HEK293 (cell line): ENCODE measurements around the gene SH3PXD2B.
A peak's percentile ranks its signal among the peaks of the same experiment; 100 is the strongest.

Experiments used
- CTCF ChIA-PET: fragments of 350-600 bp; formaldehyde crosslinking; extraction: SDS; loops from one replicate; lab custom pipeline; 2021; ENCODE audit warnings: antibody characterized with exemption; lab: Yijun Ruan, JAX
- POLR2A ChIA-PET: fragments of 300-600 bp; formaldehyde crosslinking; extraction: SDS; loops from one replicate; lab custom pipeline; 2020; ENCODE audit warnings: antibody characterized with exemption, inconsistent platforms; lab: Yijun Ruan, JAX
- H3K27ac ChIP-seq: fragments of 200-500 bp; sonication (Bioruptor generic); 2 replicates; pipeline ENCODE4 v1.5.1; 2014; ENCODE audit warnings: low read depth, low read length, control low read depth, inconsistent platforms; ENCODE audit errors: extremely low read depth
- H3K36me3 ChIP-seq, 2 experiments: fragments of 200-500 bp in 1 of 2; sonication (Bioruptor generic) in 1 of 2; 1 replicate in 1 of 2; 2 replicates in 1 of 2; pipeline ENCODE4 v1.5.1; 2014 to 2017; ENCODE audit warnings: inconsistent platforms in 2 of 2, low read length in 2 of 2; ENCODE audit not compliant: control insufficient read depth in 2 of 2, insufficient read depth in 1 of 2
- H3K4me1 ChIP-seq: fragments of 200-500 bp; sonication (Bioruptor generic); 2 replicates; pipeline ENCODE4 v1.5.1; 2014; ENCODE audit warnings: mild to moderate bottlenecking, low read length, inconsistent platforms; ENCODE audit not compliant: control insufficient read depth, insufficient read depth
- H3K4me3 ChIP-seq: 2 replicates; pipeline ENCODE4 v1.5.1; 2011; ENCODE audit warnings: low read depth, mild to moderate bottlenecking, control low read depth, low read length, moderate library complexity
- H3K9me3 ChIP-seq: fragments of 200-500 bp; sonication (Bioruptor generic); 2 replicates; pipeline ENCODE4 v1.5.1; 2014; ENCODE audit warnings: low read depth, low read length, inconsistent platforms; ENCODE audit not compliant: control insufficient read depth, insufficient read depth
- EGR2 ChIP-seq: fragments of 450-650 bp; formaldehyde crosslinking; IDR thresholded peaks from 2 replicates; pipeline ENCODE4 v1.5.1; 2016; ENCODE audit warnings: low read depth, missing biosample characterization, missing genetic modification characterization
- KLF16 ChIP-seq: fragments of 450-650 bp; formaldehyde crosslinking; IDR thresholded peaks from 2 replicates; pipeline ENCODE4 v1.5.1; 2017; ENCODE audit warnings: missing biosample characterization, missing genetic modification characterization
- RBAK ChIP-seq: fragments of 450-650 bp; formaldehyde crosslinking; IDR thresholded peaks from 2 replicates; pipeline ENCODE4 v1.5.1; 2016; ENCODE audit warnings: missing biosample characterization, missing genetic modification characterization
- SP3 ChIP-seq: fragments of 450-650 bp; formaldehyde crosslinking; IDR thresholded peaks from 2 replicates; pipeline ENCODE4 v1.5.1; 2016; ENCODE audit warnings: missing biosample characterization, missing genetic modification characterization
- ZBTB1 ChIP-seq: fragments of 450-650 bp; formaldehyde crosslinking; IDR thresholded peaks from 2 replicates; pipeline ENCODE4 v1.5.1; 2016; ENCODE audit warnings: missing biosample characterization, missing genetic modification characterization
- ZBTB20 ChIP-seq: fragments of 450-650 bp; formaldehyde crosslinking; IDR thresholded peaks from 2 replicates; pipeline ENCODE4 v1.5.1; 2016; ENCODE audit warnings: missing biosample characterization, missing genetic modification characterization
- ZNF114 ChIP-seq: fragments of 450-650 bp; formaldehyde crosslinking; IDR thresholded peaks from 2 replicates; pipeline ENCODE4 v1.5.0; 2017; ENCODE audit warnings: missing biosample characterization, missing genetic modification characterization
- ZNF24 ChIP-seq: fragments of 450-650 bp; formaldehyde crosslinking; IDR thresholded peaks from 2 replicates; pipeline ENCODE4 v1.5.1; 2016; ENCODE audit warnings: missing biosample characterization, missing genetic modification characterization
- ZNF350 ChIP-seq: fragments of 450-650 bp; formaldehyde crosslinking; IDR thresholded peaks from 2 replicates; pipeline ENCODE4 v1.5.0; 2017; ENCODE audit warnings: missing biosample characterization, mild to moderate bottlenecking, missing genetic modification characterization
- ZNF664 ChIP-seq: fragments of 450-650 bp; formaldehyde crosslinking; IDR thresholded peaks from 2 replicates; pipeline ENCODE4 v1.5.1; 2016; ENCODE audit warnings: missing biosample characterization, missing genetic modification characterization
- ZNF768 ChIP-seq: fragments of 450-650 bp; formaldehyde crosslinking; IDR thresholded peaks from 2 replicates; pipeline ENCODE4 v1.5.1; 2018; ENCODE audit warnings: missing biosample characterization, mild to moderate bottlenecking, missing genetic modification characterization
- ZNF843 ChIP-seq: fragments of 450-650 bp; formaldehyde crosslinking; IDR thresholded peaks from 2 replicates; pipeline ENCODE4 v1.5.1; 2016; ENCODE audit warnings: missing biosample characterization, missing genetic modification characterization
- TF ChIP-seq, protein P1 (sequence below): fragments of 450-650 bp; formaldehyde crosslinking; IDR thresholded peaks from 2 replicates; pipeline ENCODE4 v1.5.1; 2016; ENCODE audit warnings: missing biosample characterization, missing genetic modification characterization, low read depth
- TF ChIP-seq, protein P2 (sequence below): fragments of 450-650 bp; formaldehyde crosslinking; IDR thresholded peaks from 2 replicates; pipeline ENCODE4 v1.5.1; 2016; ENCODE audit warnings: missing biosample characterization, missing genetic modification characterization
- TF ChIP-seq, protein P3 (sequence below): fragments of 450-650 bp; formaldehyde crosslinking; IDR thresholded peaks from 2 replicates; pipeline ENCODE4 v1.5.1; 2016; ENCODE audit warnings: missing biosample characterization, missing genetic modification characterization
- TF ChIP-seq, protein P4 (sequence below): IDR thresholded peaks from 2 replicates; pipeline ENCODE4 v1.6.1; 2011; ENCODE audit warnings: mild to moderate bottlenecking, low read depth, low read length, borderline replicate concordance

SH3PXD2B gene

DNA sequence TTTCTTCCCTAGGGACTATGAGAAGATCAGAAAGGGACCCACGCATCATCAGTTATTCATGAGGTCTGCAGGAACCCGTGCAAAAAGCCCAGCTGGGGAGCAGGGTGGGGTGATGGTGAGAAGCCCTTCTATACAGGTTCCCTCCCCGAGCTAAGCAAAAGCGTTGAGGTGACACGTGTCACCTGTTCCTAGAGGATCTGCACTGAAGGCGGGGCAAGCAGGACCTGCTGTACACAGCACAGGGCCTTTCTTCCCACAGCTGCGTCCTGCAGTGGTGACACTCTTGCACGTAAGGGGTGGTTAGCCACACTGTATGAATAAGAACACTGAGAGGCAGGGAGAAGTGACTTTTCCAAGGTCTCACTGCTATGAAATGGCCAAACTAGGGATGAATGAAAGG, 37.2 kb upstream of the SH3PXD2B start:
- POLR2A ChIA-PET = no interaction called here

GRCh38 chr5:172490514-172491461, 36.5 kb upstream of the SH3PXD2B start:
- POLR2A ChIA-PET = interaction anchor here (0.5 kb wide), 1 partner anchor 11 kb away, joined by 4 read pairs; no protein-coding TSS in a partner anchor
- Histone ChIP-seq H3K27ac (no peak overlapping the region), H3K36me3 (no peaks in the 10 kb centered on the region), H3K9me3 (no peaks in the 10 kb centered on the region), H3K4me1 (no peaks in the 10 kb centered on the region)
- CTCF ChIA-PET = interaction anchor here (0.5 to 1.5 kb wide), 3 partner anchors 79 to 206 kb away, joined by 5 to 7 read pairs (median 5); no protein-coding TSS in a partner anchor
- TF ChIP-seq, protein P1, sequence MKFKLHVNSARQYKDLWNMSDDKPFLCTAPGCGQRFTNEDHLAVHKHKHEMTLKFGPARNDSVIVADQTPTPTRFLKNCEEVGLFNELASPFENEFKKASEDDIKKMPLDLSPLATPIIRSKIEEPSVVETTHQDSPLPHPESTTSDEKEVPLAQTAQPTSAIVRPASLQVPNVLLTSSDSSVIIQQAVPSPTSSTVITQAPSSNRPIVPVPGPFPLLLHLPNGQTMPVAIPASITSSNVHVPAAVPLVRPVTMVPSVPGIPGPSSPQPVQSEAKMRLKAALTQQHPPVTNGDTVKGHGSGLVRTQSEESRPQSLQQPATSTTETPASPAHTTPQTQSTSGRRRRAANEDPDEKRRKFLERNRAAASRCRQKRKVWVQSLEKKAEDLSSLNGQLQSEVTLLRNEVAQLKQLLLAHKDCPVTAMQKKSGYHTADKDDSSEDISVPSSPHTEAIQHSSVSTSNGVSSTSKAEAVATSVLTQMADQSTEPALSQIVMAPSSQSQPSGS = no peak
- TF ChIP-seq ZNF768 (tag by site-specific recombination) = 0 out of 2 replicates have a peak, but pooled peaks have one; percentile 60
- TF ChIP-seq, all 188 proteins: peak for 1
- no peak overlapping the region for H3K4me3 ChIP-seq

More for the DNA sequence above, 37.2 kb upstream of the SH3PXD2B start:
- H3K9me3 ChIP-seq = no peaks in the 10 kb centered on the region
- H3K36me3 ChIP-seq = no peaks in the 10 kb centered on the region
- peak; percentile 25; the same call in 1 of the 2 replicates for TF ChIP-seq ZBTB20 (tag by site-specific recombination)
- TF ChIP-seq ZBTB1 (tag by site-specific recombination) = no peak
- CTCF ChIA-PET = interaction anchor here (0.5 to 1.5 kb wide), 2 partner anchors 79 to 206 kb away, joined by 5 to 7 read pairs; no protein-coding TSS in a partner anchor
- H3K27ac ChIP-seq = no peak overlapping the region
- H3K4me3 ChIP-seq = no peak overlapping the region
- H3K4me1 ChIP-seq = no peaks in the 10 kb centered on the region

GRCh38 chr5:172488221-172488620, 33.9 kb upstream of the SH3PXD2B start:
- Histone ChIP-seq H3K4me3 (no peak overlapping the region), H3K4me1 (no peaks in the 10 kb centered on the region)
- CTCF ChIA-PET = no interaction called here
- TF ChIP-seq ZNF843 (tag by site-specific recombination) = no peak
- TF ChIP-seq, protein P2, sequence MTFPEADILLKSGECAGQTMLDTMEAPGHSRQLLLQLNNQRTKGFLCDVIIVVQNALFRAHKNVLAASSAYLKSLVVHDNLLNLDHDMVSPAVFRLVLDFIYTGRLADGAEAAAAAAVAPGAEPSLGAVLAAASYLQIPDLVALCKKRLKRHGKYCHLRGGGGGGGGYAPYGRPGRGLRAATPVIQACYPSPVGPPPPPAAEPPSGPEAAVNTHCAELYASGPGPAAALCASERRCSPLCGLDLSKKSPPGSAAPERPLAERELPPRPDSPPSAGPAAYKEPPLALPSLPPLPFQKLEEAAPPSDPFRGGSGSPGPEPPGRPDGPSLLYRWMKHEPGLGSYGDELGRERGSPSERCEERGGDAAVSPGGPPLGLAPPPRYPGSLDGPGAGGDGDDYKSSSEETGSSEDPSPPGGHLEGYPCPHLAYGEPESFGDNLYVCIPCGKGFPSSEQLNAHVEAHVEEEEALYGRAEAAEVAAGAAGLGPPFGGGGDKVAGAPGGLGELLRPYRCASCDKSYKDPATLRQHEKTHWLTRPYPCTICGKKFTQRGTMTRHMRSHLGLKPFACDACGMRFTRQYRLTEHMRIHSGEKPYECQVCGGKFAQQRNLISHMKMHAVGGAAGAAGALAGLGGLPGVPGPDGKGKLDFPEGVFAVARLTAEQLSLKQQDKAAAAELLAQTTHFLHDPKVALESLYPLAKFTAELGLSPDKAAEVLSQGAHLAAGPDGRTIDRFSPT (tag by site-specific recombination) = no peak
- TF ChIP-seq EGR2 (tag by site-specific recombination) = no peak
- TF ChIP-seq, protein P3, sequence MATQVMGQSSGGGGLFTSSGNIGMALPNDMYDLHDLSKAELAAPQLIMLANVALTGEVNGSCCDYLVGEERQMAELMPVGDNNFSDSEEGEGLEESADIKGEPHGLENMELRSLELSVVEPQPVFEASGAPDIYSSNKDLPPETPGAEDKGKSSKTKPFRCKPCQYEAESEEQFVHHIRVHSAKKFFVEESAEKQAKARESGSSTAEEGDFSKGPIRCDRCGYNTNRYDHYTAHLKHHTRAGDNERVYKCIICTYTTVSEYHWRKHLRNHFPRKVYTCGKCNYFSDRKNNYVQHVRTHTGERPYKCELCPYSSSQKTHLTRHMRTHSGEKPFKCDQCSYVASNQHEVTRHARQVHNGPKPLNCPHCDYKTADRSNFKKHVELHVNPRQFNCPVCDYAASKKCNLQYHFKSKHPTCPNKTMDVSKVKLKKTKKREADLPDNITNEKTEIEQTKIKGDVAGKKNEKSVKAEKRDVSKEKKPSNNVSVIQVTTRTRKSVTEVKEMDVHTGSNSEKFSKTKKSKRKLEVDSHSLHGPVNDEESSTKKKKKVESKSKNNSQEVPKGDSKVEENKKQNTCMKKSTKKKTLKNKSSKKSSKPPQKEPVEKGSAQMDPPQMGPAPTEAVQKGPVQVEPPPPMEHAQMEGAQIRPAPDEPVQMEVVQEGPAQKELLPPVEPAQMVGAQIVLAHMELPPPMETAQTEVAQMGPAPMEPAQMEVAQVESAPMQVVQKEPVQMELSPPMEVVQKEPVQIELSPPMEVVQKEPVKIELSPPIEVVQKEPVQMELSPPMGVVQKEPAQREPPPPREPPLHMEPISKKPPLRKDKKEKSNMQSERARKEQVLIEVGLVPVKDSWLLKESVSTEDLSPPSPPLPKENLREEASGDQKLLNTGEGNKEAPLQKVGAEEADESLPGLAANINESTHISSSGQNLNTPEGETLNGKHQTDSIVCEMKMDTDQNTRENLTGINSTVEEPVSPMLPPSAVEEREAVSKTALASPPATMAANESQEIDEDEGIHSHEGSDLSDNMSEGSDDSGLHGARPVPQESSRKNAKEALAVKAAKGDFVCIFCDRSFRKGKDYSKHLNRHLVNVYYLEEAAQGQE (tag by site-specific recombination) = no peak
- TF ChIP-seq KLF16 (tag by site-specific recombination) = no peak
- TF ChIP-seq, protein P4, sequence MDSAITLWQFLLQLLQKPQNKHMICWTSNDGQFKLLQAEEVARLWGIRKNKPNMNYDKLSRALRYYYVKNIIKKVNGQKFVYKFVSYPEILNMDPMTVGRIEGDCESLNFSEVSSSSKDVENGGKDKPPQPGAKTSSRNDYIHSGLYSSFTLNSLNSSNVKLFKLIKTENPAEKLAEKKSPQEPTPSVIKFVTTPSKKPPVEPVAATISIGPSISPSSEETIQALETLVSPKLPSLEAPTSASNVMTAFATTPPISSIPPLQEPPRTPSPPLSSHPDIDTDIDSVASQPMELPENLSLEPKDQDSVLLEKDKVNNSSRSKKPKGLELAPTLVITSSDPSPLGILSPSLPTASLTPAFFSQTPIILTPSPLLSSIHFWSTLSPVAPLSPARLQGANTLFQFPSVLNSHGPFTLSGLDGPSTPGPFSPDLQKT = no peak
- TF ChIP-seq ZNF114 = no peak
- no peak for TF ChIP-seq ZNF664 (tag by site-specific recombination)
- TF ChIP-seq SP3 = no peak
- no peak for TF ChIP-seq ZNF24 (tag by site-specific recombination)
- no peak for TF ChIP-seq RBAK (tag by site-specific recombination)
- no peak for TF ChIP-seq ZNF350
- TF ChIP-seq, all 188 proteins: peak for 0
- POLR2A ChIA-PET = no interaction called here
- Histone ChIP-seq H3K36me3 (no peaks in the 10 kb centered on the region), H3K27ac (no peak overlapping the region), H3K9me3 (no peaks in the 10 kb centered on the region)
